Fibroblast of lung (primary cell): ENCODE data around the gene MACROD2.

Experiments used
- CTCF ChIP-seq, 2 donors: IDR thresholded peaks in 1 of 2; conservative IDR thresholded peaks in 1 of 2; 1 replicate in 1 of 2; 2 replicates in 1 of 2; pipeline ENCODE4 v1.5.1; 2011 to 2012; ENCODE audit warnings: low read length in 2 of 2, control low read depth in 1 of 2, inconsistent platforms in 1 of 2, low read depth in 1 of 2, mild to moderate bottlenecking in 1 of 2
- EZH2 ChIP-seq: IDR thresholded peaks from 2 replicates; pipeline ENCODE4 v1.5.1; 2012; ENCODE audit warnings: low read length, control low read depth, mild to moderate bottlenecking; ENCODE audit errors: missing control alignments

- TF ChIP-seq CTCF (conservative IDR thresholded peaks at IDR 0.05 in 1 of 2, IDR thresholded peaks at IDR 0.05 in 1 of 2; ENCODE audit: low read depth in 1 of 2, low read length in 2 of 2): no peak
- no peak for TF ChIP-seq EZH2
Observed at GRCh38 chr20:15886250-15886649, 1890.9 kb downstream of the MACROD2 start.
